Astrocyte (in vitro differentiated cells and primary cell): ENCODE results near the gene KRTAP4-3.

ENCODE experiments used
- EZH2 ChIP-seq: IDR thresholded peaks from 2 replicates; pipeline ENCODE4 v1.6.1; 2012; ENCODE audit warnings: mild to moderate bottlenecking, low read length, inconsistent platforms; ENCODE audit not compliant: insufficient read depth
- TF ChIP-seq, protein P1 (sequence below): IDR thresholded peaks from 2 replicates; pipeline ENCODE4 v1.5.1; 2011; ENCODE audit warnings: low read depth, mild to moderate bottlenecking, inconsistent platforms, low read length, moderate library complexity; ENCODE audit not compliant: insufficient read depth

DNA sequence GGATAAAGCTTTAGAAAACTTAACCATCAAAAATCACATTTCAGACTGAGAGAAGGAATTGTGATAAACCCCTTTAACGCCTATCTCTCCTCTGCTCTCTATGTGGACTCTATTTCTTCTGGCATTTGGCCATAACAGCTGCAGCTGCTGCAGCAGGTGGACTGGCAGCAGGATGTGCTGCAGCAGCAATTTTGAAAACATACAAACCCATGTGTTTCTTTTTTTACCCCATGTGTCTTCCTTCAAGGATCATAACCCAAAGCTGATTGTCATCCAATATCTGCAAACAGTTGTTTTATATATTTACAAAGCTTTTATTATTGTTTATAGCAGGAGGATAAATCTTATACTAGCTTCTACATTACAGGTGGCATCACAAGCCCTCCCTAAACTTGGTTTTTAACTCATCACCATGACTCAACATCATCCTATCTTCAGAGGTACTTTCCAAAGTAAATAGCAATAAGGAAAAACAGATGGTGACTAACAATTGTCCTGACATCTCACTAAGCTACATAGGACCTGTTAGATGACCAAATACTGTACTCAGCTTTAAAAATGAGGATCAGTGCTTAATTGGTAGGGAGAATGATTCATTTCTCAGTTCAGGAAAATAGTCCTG lies 43.9 kb upstream of the KRTAP4-3 start:
- no peak for TF ChIP-seq EZH2
- TF ChIP-seq, protein P1, sequence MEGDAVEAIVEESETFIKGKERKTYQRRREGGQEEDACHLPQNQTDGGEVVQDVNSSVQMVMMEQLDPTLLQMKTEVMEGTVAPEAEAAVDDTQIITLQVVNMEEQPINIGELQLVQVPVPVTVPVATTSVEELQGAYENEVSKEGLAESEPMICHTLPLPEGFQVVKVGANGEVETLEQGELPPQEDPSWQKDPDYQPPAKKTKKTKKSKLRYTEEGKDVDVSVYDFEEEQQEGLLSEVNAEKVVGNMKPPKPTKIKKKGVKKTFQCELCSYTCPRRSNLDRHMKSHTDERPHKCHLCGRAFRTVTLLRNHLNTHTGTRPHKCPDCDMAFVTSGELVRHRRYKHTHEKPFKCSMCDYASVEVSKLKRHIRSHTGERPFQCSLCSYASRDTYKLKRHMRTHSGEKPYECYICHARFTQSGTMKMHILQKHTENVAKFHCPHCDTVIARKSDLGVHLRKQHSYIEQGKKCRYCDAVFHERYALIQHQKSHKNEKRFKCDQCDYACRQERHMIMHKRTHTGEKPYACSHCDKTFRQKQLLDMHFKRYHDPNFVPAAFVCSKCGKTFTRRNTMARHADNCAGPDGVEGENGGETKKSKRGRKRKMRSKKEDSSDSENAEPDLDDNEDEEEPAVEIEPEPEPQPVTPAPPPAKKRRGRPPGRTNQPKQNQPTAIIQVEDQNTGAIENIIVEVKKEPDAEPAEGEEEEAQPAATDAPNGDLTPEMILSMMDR = no peak
